ENCODE measurements around the gene OS9.
A peak's percentile ranks its signal among the peaks of the same experiment; 100 is the strongest.

The OS9 gene

GRCh38 chr12:57749061-57749460 lies 55.1 kb downstream of the OS9 start:
- Histone ChIP-seq H3K9ac (ENCODE audit: low read depth, low read length) (no peak overlapping the region), H2AFZ (ENCODE audit: low read depth, low read length) (no peak overlapping the region), H3K36me3 (ENCODE audit: insufficient read depth, low read length) (peaks cover 51% of the 10 kb centered on the region), H3K27me3 (ENCODE audit: insufficient read depth, low read length, poor library complexity) (no peaks in the 10 kb centered on the region), H4K20me1 (ENCODE audit: insufficient read depth, low read length) (peaks cover 18% of the 10 kb centered on the region), H3K79me2 (ENCODE audit: insufficient read depth, low read length) (peaks cover 41% of the 10 kb centered on the region), H3K4me3 (ENCODE audit: low read depth in 1 of 2, low read length in 2 of 2) (no peak overlapping the region), H3K9me3 (ENCODE audit: insufficient read depth, low read length, severe bottlenecking) (no peaks in the 10 kb centered on the region), H3K4me2 (ENCODE audit: insufficient read depth, low read length) (no peak overlapping the region), H3K27ac (ENCODE audit: low read length) (no peak overlapping the region), H3K4me1 (ENCODE audit: insufficient read depth, low read length) (peaks cover 53% of the 10 kb centered on the region)
- ATAC-seq (ENCODE audit: insufficient read depth, low read depth) (no peak), DNase-seq (no peak)
- TF ChIP-seq CTCF (IDR thresholded peaks at IDR 0.05; ENCODE audit: borderline replicate concordance, extremely low read depth, low read length, poor library complexity, severe bottlenecking) (no peak), EZH2 (IDR thresholded peaks at IDR 0.05; ENCODE audit: borderline replicate concordance, low read depth, low read length, severe bottlenecking) (no peak)

GRCh38 chr12:57750561-57751431 lies 56.9 kb downstream of the OS9 start:
- Histone ChIP-seq H3K27ac (ENCODE audit: low read length) (peak overlapping the region; percentile 94), H3K36me3 (ENCODE audit: insufficient read depth, low read length) (peaks cover 51% of the 10 kb centered on the region), H3K9ac (ENCODE audit: low read depth, low read length) (peak overlapping the region; percentile 99), H3K79me2 (ENCODE audit: insufficient read depth, low read length) (peaks cover 39% of the 10 kb centered on the region), H2AFZ (ENCODE audit: low read depth, low read length) (no peak overlapping the region), H3K4me1 (ENCODE audit: insufficient read depth, low read length) (peaks cover 52% of the 10 kb centered on the region), H3K9me3 (ENCODE audit: insufficient read depth, low read length, severe bottlenecking) (no peaks in the 10 kb centered on the region), H3K4me3 (ENCODE audit: low read depth in 1 of 2, low read length in 2 of 2) (peak overlapping the region; percentile 73 to 85; a peak in 3 of 4 replicates), H4K20me1 (ENCODE audit: insufficient read depth, low read length) (peaks cover 18% of the 10 kb centered on the region), H3K27me3 (ENCODE audit: insufficient read depth, low read length, poor library complexity) (no peaks in the 10 kb centered on the region), H3K4me2 (ENCODE audit: insufficient read depth, low read length) (peak overlapping the region; percentile 93)
- no peak for ATAC-seq (ENCODE audit: insufficient read depth, low read depth)
- TF ChIP-seq EZH2 (IDR thresholded peaks at IDR 0.05; ENCODE audit: borderline replicate concordance, low read depth, low read length, severe bottlenecking) = no peak
- no peak for TF ChIP-seq CTCF (IDR thresholded peaks at IDR 0.05; ENCODE audit: borderline replicate concordance, extremely low read depth, low read length, poor library complexity, severe bottlenecking)
- no peak for DNase-seq

GRCh38 chr12:57751432-57751787 lies 57.5 kb downstream of the OS9 start:
- peak overlapping the region; percentile 94 for H3K27ac ChIP-seq (ENCODE audit: low read length)
- DNase-seq (no peak), ATAC-seq (ENCODE audit: insufficient read depth, low read depth) (no peak)
- peaks cover 52% of the 10 kb centered on the region for H3K4me1 ChIP-seq (ENCODE audit: insufficient read depth, low read length)
- H3K27me3 ChIP-seq (ENCODE audit: insufficient read depth, low read length, poor library complexity) = no peaks in the 10 kb centered on the region
- H3K4me3 ChIP-seq (ENCODE audit: low read depth in 1 of 2, low read length in 2 of 2) = peak overlapping the region; percentile 73 to 85
- no peak for TF ChIP-seq CTCF (IDR thresholded peaks at IDR 0.05; ENCODE audit: borderline replicate concordance, extremely low read depth, low read length, poor library complexity, severe bottlenecking)
- TF ChIP-seq EZH2 (IDR thresholded peaks at IDR 0.05; ENCODE audit: borderline replicate concordance, low read depth, low read length, severe bottlenecking) = no peak
- peak overlapping the region; percentile 99 for H3K9ac ChIP-seq (ENCODE audit: low read depth, low read length)
- H3K79me2 ChIP-seq (ENCODE audit: insufficient read depth, low read length) = peaks cover 45% of the 10 kb centered on the region
- peak overlapping the region; percentile 93 for H3K4me2 ChIP-seq (ENCODE audit: insufficient read depth, low read length)
- H3K9me3 ChIP-seq (ENCODE audit: insufficient read depth, low read length, severe bottlenecking) = no peaks in the 10 kb centered on the region
- H2AFZ ChIP-seq (ENCODE audit: low read depth, low read length) = peak overlapping the region; percentile 89
- peaks cover 20% of the 10 kb centered on the region for H4K20me1 ChIP-seq (ENCODE audit: insufficient read depth, low read length)
- peaks cover 50% of the 10 kb centered on the region for H3K36me3 ChIP-seq (ENCODE audit: insufficient read depth, low read length)

Data from DND-41 (cell line).